CMK (cell line): ENCODE measurements around the gene PLA1A.

ENCODE experiments used
- DNase-seq: peaks from one replicate; pipeline ENCODE4 v3.0.0-alpha.2; 2010; ENCODE audit warnings: low read depth

PLA1A gene

GRCh38 chr3:119608405-119609000 is 10.8 kb downstream of the PLA1A start:
- no peak for DNase-seq

- DNase-seq: no peak
Observed at GRCh38 chr3:119609301-119609700, 11.6 kb downstream of the PLA1A start.

GRCh38 chr3:119611664-119612063 is 14.0 kb downstream of the PLA1A start:
- no peak for DNase-seq

GRCh38 chr3:119613201-119613600 is 15.5 kb downstream of the PLA1A start:
- DNase-seq: no peak

- no peak for DNase-seq
Observed at GRCh38 chr3:119613872-119614271, 16.2 kb downstream of the PLA1A start.

- no peak for DNase-seq
Observed at GRCh38 chr3:119616056-119616455, 18.4 kb downstream of the PLA1A start.

- no peak for DNase-seq
Observed at GRCh38 chr3:119619094-119619493, 21.4 kb downstream of the PLA1A start.

GRCh38 chr3:119620899-119621298 is 23.2 kb downstream of the PLA1A start:
- DNase-seq: no peak

- DNase-seq: no peak
Observed at GRCh38 chr3:119624002-119624720, 26.5 kb downstream of the PLA1A start.

- no peak for DNase-seq
Observed at GRCh38 chr3:119625451-119626153, 27.9 kb downstream of the PLA1A start.

GRCh38 chr3:119626196-119626595 is 28.5 kb downstream of the PLA1A start:
- no peak for DNase-seq

GRCh38 chr3:119627461-119627860 is 29.8 kb downstream of the PLA1A start:
- DNase-seq: no peak

- DNase-seq: no peak
Observed at GRCh38 chr3:119628390-119628789, 30.7 kb downstream of the PLA1A start.

GRCh38 chr3:119628816-119629445 is 31.2 kb downstream of the PLA1A start:
- DNase-seq: no peak

- no peak for DNase-seq
Observed at GRCh38 chr3:119630128-119630879, 32.6 kb downstream of the PLA1A start.

GRCh38 chr3:119630880-119631329 is 33.2 kb downstream of the PLA1A start:
- DNase-seq: no peak

- DNase-seq: no peak
Observed at GRCh38 chr3:119631516-119631915, 33.8 kb downstream of the PLA1A start.

- DNase-seq: no peak
Observed at GRCh38 chr3:119632216-119632615, 34.5 kb downstream of the PLA1A start.

GRCh38 chr3:119632829-119633228 is 35.1 kb downstream of the PLA1A start:
- no peak for DNase-seq

GRCh38 chr3:119635719-119636118 is 38.0 kb downstream of the PLA1A start:
- DNase-seq: no peak

- DNase-seq: no peak
Observed at GRCh38 chr3:119636249-119636648, 38.6 kb downstream of the PLA1A start.
